Sciatic nerve (tissue), 2 donors: Measurements from ENCODE around the gene RING1. TPM values are rescaled to one million over a fixed set of nuclear protein-coding genes. Genes with fewer than 3 reads are reported as not detected.

Source experiments
- ATAC-seq: fragments of 200-7000 bp; cut with Tn5 transposase; one replicate; pipeline ENCODE4 v1.9.1; 2020; ENCODE audit warnings: mild to moderate bottlenecking, moderate library complexity
- DNase-seq: peaks from one replicate; pipeline ENCODE4 v3.0.0-alpha.2; 2020; ENCODE audit warnings: low spot score
- intact Hi-C: fragments of 100-400 bp; cut with DNase I; formaldehyde crosslinking; loops from one replicate; pipeline ENCODE4 v1.14.2; 2022
- microRNA-seq: library from miRNA; unstranded; fragments of <30 nt; microRNA quantifications from one replicate; pipeline ENCODE4 v1.2.0, GENCODE V29; 2020
- total RNA-seq: library from RNA; stranded (reverse); fragmentation: NEBNext Ultra II Directional; extraction: Animal tissue kit (Norgen Biotek cat#: 25700); gene quantifications from one replicate; pipeline ENCODE4 v1.2.1, GENCODE V29; 2021
- donor health status: DM: no; HTN: no; CAD: no.
- donor health status: DM: no; HTN: no; CAD: no.

The RING1 gene
- total RNA-seq, 1 donor from 2014 or later, result 39.5 TPM

- ATAC-seq (no peak), DNase-seq (no peak)
- intact Hi-C loops, result no loop called here
Measured at GRCh38 chr6:33259032-33259431, 50.7 kb downstream of the RING1 start.

Small RNAs within 50 kb of the gene (microRNA-seq; reads per million reads assigned to microRNA genes)
- gene MIR219A1, result 2.9 reads per million

Other genes with a start within 250 kb of the RING1 start
- gene BRD2, start 239.9 kb upstream of the RING1 start, total RNA-seq, result 188 TPM
- gene HLA-DOA, start 198.9 kb upstream of the RING1 start, total RNA-seq, result 9.7 TPM
- gene HLA-DPA1, start 134.9 kb upstream of the RING1 start, total RNA-seq, result 141 TPM
- 138 TPM for gene HLA-DPB1, start 132.5 kb upstream of the RING1 start, total RNA-seq
- gene COL11A2, start 16.0 kb upstream of the RING1 start, total RNA-seq, result 5.6 TPM
- 54.0 TPM for gene RXRB, start 7.8 kb upstream of the RING1 start, total RNA-seq
- 65.3 TPM for gene SLC39A7, start 7.6 kb upstream of the RING1 start, total RNA-seq
- gene HSD17B8, start 3.8 kb upstream of the RING1 start, total RNA-seq, result 12.7 TPM
- 50.0 TPM for gene VPS52, start 63.4 kb downstream of the RING1 start, total RNA-seq
- gene RPS18, start 63.6 kb downstream of the RING1 start, total RNA-seq, result 1,733 TPM
- gene B3GALT4, start 68.6 kb downstream of the RING1 start, total RNA-seq, result 14.8 TPM
- 32.4 TPM for gene WDR46, start 80.7 kb downstream of the RING1 start, total RNA-seq
- 27.1 TPM for gene PFDN6, start 81.1 kb downstream of the RING1 start, total RNA-seq
- 83.5 TPM for gene RGL2, start 90.4 kb downstream of the RING1 start, total RNA-seq
- gene TAPBP, start 105.6 kb downstream of the RING1 start, total RNA-seq, result 85.5 TPM
- 23.2 TPM for gene ZBTB22, start 109.2 kb downstream of the RING1 start, total RNA-seq
- 35.9 TPM for gene DAXX, start 114.5 kb downstream of the RING1 start, total RNA-seq
- 1.5 TPM for gene KIFC1, start 183.3 kb downstream of the RING1 start, total RNA-seq
- gene PHF1, start 202.5 kb downstream of the RING1 start, total RNA-seq, result 107 TPM
- 107 TPM for gene CUTA, start 209.6 kb downstream of the RING1 start, total RNA-seq
- gene SYNGAP1, start 211.6 kb downstream of the RING1 start, total RNA-seq, result 30.2 TPM
- 6.5 TPM for gene ZBTB9, start 246.1 kb downstream of the RING1 start, total RNA-seq